Limb (tissue), 2 donors: ENCODE results near the gene CSNK2A2.

Source experiments
- DNase-seq, 2 donors: peaks; one replicate each; pipeline ENCODE4 v3.0.0-alpha.2; 2016; ENCODE audit errors: extremely low spot score in 2 of 2

CSNK2A2 gene

GRCh38 chr16:58198022-58198683 is at the start of gene CSNK2A2:
Gene CSNK2A2 (minus strand): TSS chr16:58198106. CDS start chr16:58197736, 370 bp downstream.
- peak; percentile 74 to 83 for DNase-seq

- no peak for DNase-seq
Observed at GRCh38 chr16:58243528-58244004, 45.7 kb upstream of the CSNK2A2 start.

GRCh38 chr16:58236831-58237230 is 38.9 kb upstream of the CSNK2A2 start:
- no peak for DNase-seq

DNA sequence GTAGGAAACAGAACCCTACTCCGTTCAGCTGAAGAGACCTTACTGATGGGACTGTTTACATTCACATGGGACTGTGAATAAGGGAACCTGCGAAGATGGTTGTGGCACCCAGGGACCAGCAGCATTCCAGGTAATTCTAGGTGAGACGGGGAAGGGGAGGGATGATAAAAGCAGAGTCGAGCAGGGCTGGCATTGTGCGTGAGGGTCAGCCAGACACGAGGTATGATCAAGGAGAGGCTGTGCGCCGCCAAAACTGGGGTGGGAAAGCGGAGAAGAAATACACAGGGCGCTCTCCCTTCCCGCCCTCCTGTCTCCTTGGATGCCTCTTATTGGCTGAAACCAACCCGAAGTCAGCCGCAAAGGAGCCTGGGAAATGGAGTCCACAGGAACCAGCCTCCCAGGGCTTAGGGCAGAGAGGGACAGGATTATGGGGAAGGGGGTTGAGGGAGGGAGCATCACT is 38.4 kb upstream of the CSNK2A2 start:
- DNase-seq = peak; percentile 54 to 76

- DNase-seq = no peak
Observed at GRCh38 chr16:58235663-58236062, 37.8 kb upstream of the CSNK2A2 start.

DNA sequence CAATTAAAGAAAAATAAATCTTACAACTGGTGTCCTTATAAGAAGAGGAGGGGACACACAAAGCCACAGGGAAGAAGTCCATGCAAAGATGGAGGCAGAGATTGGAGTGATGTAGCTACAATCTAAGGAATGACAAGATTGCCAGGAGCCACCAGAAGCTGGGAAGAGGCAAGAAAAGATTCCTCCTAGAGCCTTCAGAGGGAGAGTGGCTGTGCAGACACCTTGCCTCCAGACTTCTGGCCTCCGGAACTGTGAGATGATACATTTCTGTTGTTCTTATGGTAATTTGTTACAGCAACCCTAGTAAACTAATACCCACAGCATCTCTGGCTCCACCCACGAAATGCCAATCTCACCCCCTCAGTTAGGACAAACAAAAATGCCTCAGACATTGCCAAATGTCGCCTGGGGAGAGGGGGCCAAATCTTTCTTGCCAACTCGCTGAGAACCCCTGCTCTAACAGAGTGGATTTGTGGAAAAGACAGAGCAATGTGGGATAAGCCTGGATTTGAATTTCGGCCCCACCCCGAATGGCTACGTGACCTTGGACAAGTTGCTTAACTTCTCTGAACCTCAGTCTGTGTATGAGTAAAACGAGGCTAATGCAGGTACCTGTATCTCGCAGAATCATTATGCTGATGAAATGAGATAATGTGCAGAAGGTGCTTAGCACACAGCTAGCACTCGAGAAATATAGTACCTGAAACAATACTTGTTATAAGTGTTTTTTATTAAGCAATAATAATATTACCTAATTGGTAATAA is 37.1 kb upstream of the CSNK2A2 start:
- DNase-seq = no peak

DNA sequence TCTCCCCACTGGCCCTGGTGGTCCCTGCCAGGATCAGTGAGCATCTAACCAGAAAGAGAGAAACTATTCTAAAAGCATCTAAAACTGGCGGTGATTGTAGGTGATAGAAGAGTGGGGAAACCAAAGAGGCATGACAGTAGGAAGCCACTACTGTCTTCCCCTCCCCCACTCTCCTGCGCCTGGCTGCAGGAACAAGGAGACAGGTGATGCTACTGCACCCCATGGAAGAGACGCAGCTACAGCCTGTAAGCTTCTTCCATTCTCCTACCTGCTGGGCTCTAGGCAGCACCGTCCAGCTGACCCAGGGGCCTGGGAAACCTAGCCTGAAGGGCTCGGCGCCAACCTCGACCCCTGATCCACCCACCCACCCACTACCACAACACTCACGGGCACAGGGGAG is 32.4 kb upstream of the CSNK2A2 start:
- DNase-seq = no peak

DNA sequence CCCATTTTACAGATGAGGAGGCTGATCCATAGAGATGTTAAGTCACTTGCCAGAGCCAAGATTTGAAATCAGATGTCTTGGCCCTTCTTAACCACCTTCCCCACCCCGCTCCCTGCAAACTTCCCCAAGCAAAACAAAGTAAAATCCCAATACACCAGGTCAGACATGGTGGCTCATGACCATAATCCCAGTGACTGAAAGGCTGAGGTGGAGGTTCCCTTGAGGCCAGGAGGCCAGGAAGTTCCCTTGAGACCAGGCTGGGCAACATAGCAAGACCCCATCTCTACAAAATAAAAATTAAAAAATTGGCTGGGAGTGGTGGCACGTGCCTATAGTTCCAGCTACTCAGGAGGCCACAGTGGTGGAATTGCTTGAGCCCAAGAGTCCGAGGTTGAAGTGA is 28.9 kb upstream of the CSNK2A2 start:
- DNase-seq = no peak

DNA sequence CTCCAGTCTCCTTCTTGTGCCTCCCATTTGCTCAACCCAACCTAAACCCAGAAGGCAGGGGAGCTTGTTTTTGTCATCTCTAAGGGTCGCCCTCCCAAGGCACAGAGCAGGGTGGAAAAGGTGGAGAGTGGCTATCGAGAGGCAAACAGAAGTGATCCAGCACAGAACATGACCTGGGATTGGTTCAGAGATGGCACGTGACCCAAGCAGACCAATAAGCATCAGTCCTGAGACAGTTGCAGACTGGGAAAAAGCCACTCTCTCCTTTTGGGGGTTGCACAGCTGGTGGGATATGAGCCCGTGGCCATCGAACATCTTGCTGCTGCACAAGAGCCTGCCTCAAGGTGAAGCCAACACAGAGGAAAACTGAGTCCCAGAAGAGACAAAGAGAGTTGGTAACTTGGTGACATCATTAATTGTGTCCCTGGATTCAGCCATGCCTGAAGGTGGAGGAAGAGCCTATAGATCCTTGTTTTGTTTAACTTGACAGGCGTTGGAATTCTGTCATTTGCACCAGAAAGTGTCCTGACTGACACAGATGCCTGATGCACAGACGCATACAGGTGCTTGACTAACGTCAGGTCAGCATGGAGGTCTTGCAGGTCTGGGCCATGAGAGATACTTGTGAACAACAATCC is 28.2 kb upstream of the CSNK2A2 start:
- DNase-seq = no peak

- DNase-seq = no peak
Observed at GRCh38 chr16:58222532-58223316, 24.8 kb upstream of the CSNK2A2 start.

GRCh38 chr16:58219432-58219831 is 21.5 kb upstream of the CSNK2A2 start:
- no peak for DNase-seq

GRCh38 chr16:58218786-58219185 is 20.9 kb upstream of the CSNK2A2 start:
- no peak for DNase-seq

DNA sequence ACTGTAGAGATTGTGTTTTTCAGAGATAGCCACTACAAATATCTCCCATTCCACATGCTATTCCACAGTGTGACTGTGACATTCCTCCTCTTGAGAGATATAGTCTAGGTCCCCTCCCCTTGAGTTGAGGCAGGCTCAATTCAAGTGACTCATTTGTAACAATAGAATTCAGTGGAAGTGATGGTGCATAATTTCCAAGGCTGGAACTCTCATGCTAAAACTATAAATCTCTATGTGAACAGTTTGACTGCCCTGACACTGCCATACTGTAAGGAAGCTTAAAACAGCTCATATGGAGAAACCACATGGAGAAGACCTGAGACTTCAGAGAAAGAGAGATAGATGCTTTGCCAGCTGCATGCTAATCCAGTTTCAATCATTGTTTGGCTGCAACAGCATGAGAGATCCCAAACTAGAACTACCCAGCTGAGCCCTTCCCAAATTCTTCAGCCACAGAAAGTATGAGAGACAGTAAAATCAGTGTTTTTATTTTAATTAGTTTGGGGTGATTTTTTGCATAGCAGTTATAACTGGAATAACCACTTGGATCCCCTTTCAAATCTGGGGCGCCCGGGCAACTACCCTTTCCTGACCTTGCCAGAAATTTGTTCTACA is 19.5 kb upstream of the CSNK2A2 start:
- no peak for DNase-seq

DNA sequence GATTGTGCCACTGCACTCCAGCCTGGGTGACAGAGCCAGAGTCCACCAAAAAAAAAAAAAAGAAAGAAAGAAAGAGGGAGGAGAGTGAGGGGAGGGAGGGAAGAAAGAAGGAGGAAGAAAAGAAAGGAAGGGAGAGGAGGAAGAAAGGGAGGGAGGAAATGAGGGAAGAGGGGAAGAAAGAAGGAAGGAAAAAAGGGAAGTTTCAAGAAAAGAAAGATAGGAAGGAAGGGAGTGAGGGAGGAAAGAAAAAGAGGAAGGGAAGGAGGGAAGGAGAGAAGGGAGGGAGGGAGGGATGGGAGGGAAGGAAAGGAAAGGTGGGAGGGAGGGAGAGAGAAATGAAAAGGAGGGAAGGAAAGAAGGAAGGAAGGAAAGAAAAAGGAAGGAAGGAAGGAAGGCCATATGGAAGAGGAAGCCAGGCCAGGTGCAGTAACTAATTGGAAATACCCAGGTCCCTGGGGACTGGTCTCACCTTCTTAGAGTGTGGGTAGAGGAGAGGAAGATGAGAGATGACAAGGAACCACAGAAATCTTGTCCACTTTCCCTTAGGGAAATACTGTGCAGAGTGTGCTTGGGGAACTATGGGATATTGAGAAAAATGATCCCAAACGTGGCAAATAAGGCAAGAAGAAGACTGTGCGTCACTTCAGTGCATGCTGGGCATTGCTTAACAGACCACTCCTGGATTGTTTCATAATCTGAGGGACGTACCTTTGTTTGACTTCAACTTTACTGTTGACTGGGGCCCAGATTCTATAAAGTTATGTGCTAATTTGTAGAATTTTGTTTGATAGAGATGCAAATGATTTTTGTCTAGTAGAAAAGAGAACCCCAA is 15.1 kb upstream of the CSNK2A2 start:
- DNase-seq = no peak

- no peak for DNase-seq
Observed at GRCh38 chr16:58211846-58212245, 13.9 kb upstream of the CSNK2A2 start.

DNA sequence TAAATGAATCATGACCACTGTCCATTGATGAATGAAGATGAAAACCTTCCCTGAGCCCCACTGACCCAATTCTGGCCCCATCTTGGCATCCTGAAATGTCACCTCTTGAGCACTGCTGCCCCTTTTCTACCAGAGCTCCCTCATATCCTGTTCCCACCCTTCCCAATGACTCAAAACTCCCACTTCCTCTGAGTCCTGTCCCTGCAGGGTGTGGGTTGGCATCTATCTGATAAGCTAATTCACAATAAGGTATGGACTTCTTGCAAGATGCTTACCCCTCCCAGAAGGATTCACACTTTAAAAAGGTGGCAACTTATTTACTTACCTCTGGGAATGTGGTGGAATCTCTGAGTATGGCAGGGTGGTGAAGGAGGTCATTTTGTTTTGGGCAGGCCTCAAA is 13.3 kb upstream of the CSNK2A2 start:
- no peak for DNase-seq

DNA sequence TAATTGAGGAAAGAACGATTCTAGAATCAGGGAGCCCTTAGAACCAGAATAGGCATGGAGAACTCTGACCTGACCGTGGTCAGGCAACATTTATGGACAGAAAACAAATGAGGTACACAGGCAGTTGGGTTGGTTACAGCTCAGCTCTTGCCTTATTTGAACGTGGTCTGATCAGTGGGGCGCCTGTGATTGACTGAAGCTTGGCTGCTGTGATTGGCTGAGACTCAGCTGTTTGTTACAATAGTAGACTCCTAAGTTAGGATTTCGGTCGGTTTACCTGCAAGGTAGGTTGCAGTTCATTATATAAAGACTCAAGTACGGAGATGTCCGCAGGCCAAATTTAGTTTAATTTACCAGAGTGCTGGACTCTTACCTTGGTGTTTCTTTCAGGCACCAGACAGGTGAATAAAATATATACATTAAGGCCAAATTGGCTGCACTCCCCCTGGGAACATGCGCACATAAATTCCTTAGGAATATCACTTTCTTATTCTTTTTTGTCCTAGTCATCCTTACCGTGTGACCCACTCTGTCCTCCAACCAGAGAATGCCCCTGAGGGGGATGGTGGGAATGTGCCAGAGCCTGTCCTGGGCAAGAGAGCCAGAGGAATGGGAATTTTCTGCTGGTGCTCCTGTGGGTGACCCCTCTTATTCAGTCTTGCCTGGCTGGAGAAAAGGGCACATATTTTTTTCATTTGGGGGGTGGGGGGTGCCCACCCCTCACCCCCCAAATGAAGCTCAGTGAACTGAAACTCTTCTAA is 7.5 kb upstream of the CSNK2A2 start:
- no peak for DNase-seq

GRCh38 chr16:58201163-58201562 is 3.3 kb upstream of the CSNK2A2 start:
- no peak for DNase-seq

DNA sequence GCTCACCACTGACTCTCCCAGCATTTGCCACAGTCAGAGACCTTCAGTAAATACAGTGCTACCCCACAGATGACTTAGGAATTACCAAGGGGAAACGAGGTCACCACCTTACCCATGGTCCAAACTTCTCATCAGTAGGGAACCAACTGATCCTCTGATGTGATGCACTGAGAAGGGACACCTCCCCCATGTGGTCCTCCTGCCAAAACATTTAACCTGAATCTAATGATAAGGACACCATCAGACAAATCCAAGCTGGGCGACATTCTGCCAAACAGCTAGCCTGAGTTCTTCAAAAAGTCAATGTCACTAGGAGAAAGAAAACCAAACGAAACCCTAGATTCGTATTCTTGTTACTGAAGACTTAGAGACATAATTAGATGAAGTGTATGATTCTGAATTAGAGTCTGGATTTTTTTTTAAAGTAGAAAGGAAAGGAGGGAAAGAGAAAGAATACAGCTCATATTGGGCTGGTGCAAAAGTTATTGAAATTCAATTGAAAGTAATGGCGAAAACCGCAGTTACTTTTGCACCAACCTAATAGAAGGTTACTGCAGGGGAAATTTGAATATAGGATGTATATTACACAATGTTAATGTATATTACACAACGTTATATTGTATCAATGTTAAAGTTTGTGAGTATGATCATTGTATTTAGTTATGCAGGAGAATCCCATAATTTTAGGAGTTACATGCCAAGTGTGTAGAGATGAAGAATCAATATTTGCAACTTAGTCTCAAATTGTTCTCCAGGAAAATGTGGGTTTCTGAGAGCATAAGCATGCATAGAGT is 2.3 kb upstream of the CSNK2A2 start:
- DNase-seq = no peak
